ENCODE results near the gene PADI4. TPM values are rescaled to one million over a fixed set of nuclear protein-coding genes. Genes with fewer than 3 reads are reported as not detected.
A peak's percentile ranks its signal among the peaks of the same experiment; 100 is the strongest.
"Not testable (repeated sequence)": the region's sequence is repeated elsewhere in the genome, so short reads cannot be mapped to it uniquely, and the experiment has no call there.

Gene PADI4
- total RNA-seq, 3 donors from 2014 or later: 0.22 TPM; not detected in 2

- peak; percentile 59 to 75 (median 74) for DNase-seq
- no peaks in the 10 kb centered on the region for H3K9me3 ChIP-seq
- no peak overlapping the region for H3K4me3 ChIP-seq
- no peaks in the 10 kb centered on the region for H3K36me3 ChIP-seq (ENCODE audit: low read depth)
- intact Hi-C loops (cut with DNase I, micrococcal nuclease): no loop called here
- no peaks in the 10 kb centered on the region for H3K4me1 ChIP-seq (ENCODE audit: low read depth)
- peak; percentile 63 for TF ChIP-seq CTCF (IDR thresholded peaks at IDR 0.05)
- ATAC-seq: peak; percentile 93
These were observed 98.1 kb downstream of the PADI4 start for GRCh38 chr1:17405898-17406759.

- intact Hi-C loops (cut with DNase I, micrococcal nuclease): not testable (repeated sequence)
These were observed 98.9 kb downstream of the PADI4 start for GRCh38 chr1:17406760-17407475.

GRCh38 chr1:17407786-17408514 is 100.0 kb downstream of the PADI4 start:
- H3K36me3 ChIP-seq (ENCODE audit: low read depth); ATAC-seq; H3K4me3 ChIP-seq; intact Hi-C loops (cut with DNase I, micrococcal nuclease); DNase-seq; H3K9me3 ChIP-seq; H3K4me1 ChIP-seq (ENCODE audit: low read depth): not testable (repeated sequence)

More at GRCh38 chr1:17406760-17407475, 98.9 kb downstream of the PADI4 start:
- DNase-seq; H3K4me3 ChIP-seq; H3K36me3 ChIP-seq (ENCODE audit: low read depth); H3K4me1 ChIP-seq (ENCODE audit: low read depth); H3K9me3 ChIP-seq; ATAC-seq: not testable (repeated sequence)

- Histone ChIP-seq H3K4me1 (ENCODE audit: low read depth) (no peaks in the 10 kb centered on the region), H3K36me3 (ENCODE audit: low read depth) (peaks cover 17% of the 10 kb centered on the region), H3K4me3 (no peak overlapping the region), H3K9me3 (no peaks in the 10 kb centered on the region)
- TF ChIP-seq CTCF (IDR thresholded peaks at IDR 0.05): no peak
- ATAC-seq (no peak), DNase-seq (no peak)
- intact Hi-C loops (cut with DNase I, micrococcal nuclease): no loop called here
These were observed 101.4 kb downstream of the PADI4 start for GRCh38 chr1:17409391-17409811.

- H3K4me1 ChIP-seq (ENCODE audit: low read depth): no peaks in the 10 kb centered on the region
- TF ChIP-seq CTCF (IDR thresholded peaks at IDR 0.05): no peak
- H3K4me3 ChIP-seq: no peak overlapping the region
- peaks cover 17% of the 10 kb centered on the region for H3K36me3 ChIP-seq (ENCODE audit: low read depth)
- intact Hi-C loops (cut with DNase I, micrococcal nuclease): no loop called here
- ATAC-seq (no peak), DNase-seq (no peak)
- H3K9me3 ChIP-seq: no peaks in the 10 kb centered on the region
These were observed 104.3 kb downstream of the PADI4 start for GRCh38 chr1:17412093-17412870.

Small RNAs within 50 kb of the gene (microRNA-seq; reads per million reads assigned to microRNA genes)
- not detected for gene MIR3972

Other genes with a start within 250 kb of the PADI4 start
- gene PADI2, start 188.7 kb upstream of the PADI4 start, total RNA-seq: 100 to 1,000 TPM; 105 to 398 (median 163) TPM
- under 1 TPM; 0.25 to 0.65 (median 0.38) TPM for gene PADI1, start 103.1 kb upstream of the PADI4 start, total RNA-seq
- under 1 TPM in 2 of 3 donors, not detected in 1; 0.09 to 0.17 TPM for gene PADI3, start 59.1 kb upstream of the PADI4 start, total RNA-seq
- not detected for gene PADI6, start 64.0 kb downstream of the PADI4 start, total RNA-seq
- gene RCC2, start 131.5 kb downstream of the PADI4 start, total RNA-seq: 10 to 100 TPM; 47.1 to 73.3 (median 55.1) TPM
- 100 to 1,000 TPM in 2 of 3 donors, 10 to 100 TPM in 1; 87.6 to 146 (median 144) TPM for gene ARHGEF10L, start 231.5 kb downstream of the PADI4 start, total RNA-seq